Activated naive CD4-positive, alpha-beta T cell treated with anti-CD3 and anti-CD28 coated beads, Interleukin-2, amount 10 ng/mL, durations not matched to agents 7 days and 5 days (primary cell): ENCODE data around the gene GMPR.

ENCODE experiments used
- CTCF ChIA-PET: fragments of 350-600 bp; sonication (Branson Sonifier 250); formaldehyde crosslinking; loops from one replicate; lab custom pipeline; 2021; ENCODE audit warnings: antibody characterized with exemption; lab: Charles Lee
- DNase-seq: peaks from one replicate; pipeline ENCODE4 v3.0.0-alpha.2; 2020
- H3K27ac Mint-ChIP-seq: one replicate; pipeline ENCODE4 v1.8.0; 2021; ENCODE audit warnings: mild to moderate bottlenecking, moderate library complexity, mixed read lengths
- H3K27me3 Mint-ChIP-seq: one replicate; pipeline ENCODE4 v1.8.0; 2021; ENCODE audit warnings: mild to moderate bottlenecking, mixed read lengths
- H3K36me3 Mint-ChIP-seq: one replicate; pipeline ENCODE4 v1.8.0; 2021; ENCODE audit warnings: mixed read lengths
- H3K4me1 Mint-ChIP-seq: one replicate; pipeline ENCODE4 v1.8.0; 2021; ENCODE audit warnings: mixed read lengths
- H3K4me3 Mint-ChIP-seq: one replicate; pipeline ENCODE4 v1.8.0; 2021; ENCODE audit warnings: mild to moderate bottlenecking, moderate library complexity, mixed read lengths
- H3K9me3 Mint-ChIP-seq: one replicate; pipeline ENCODE4 v1.8.0; 2021; ENCODE audit warnings: mixed read lengths

Gene GMPR

GRCh38 chr6:16321826-16322225, 83.4 kb downstream of the GMPR start:
- DNase-seq = no peak
- Mint-ChIP-seq H3K4me3 (no peak overlapping the region), H3K27ac (peak overlapping the region; percentile 90), H3K36me3 (peaks cover 25% of the 10 kb centered on the region), H3K27me3 (no peaks in the 10 kb centered on the region), H3K9me3 (peaks cover 6% of the 10 kb centered on the region), H3K4me1 (peaks cover 76% of the 10 kb centered on the region)
- CTCF ChIA-PET = interaction anchor here (1.1 to 2.5 kb wide), 3 partner anchors 11 to 449 kb away, joined by 3 to 17 read pairs (median 4); no protein-coding TSS in a partner anchor

DNA sequence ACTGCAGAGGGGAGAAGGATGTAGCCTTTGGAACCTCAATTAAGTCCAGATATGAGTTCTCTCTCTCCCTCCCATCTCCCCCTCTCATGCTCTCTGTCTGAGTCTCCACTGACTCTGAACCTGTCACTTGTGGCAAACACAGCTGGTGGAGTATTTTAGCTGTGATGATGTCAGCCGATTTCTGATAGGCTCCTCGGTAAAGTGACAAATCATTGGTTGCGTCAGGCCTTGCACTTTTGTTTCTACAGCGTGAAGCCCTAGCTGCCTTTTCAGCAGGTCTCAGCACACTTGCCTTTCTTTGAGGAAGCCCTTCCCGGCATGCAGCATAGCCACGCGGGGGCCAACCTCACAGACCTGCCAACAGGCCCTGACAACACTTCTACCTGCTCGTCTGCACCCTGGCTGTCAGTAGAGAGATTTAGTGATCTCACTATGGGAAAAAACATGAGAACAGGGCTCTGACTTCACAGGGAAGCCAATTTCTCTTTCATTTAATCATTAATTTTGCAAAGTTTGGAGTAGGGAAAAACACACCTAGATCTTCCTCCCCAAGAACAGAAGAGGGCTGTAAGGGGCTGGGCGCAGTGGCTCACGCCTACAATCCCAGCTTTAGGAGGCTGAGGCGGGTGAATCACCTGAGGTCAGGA, 84.4 kb downstream of the GMPR start:
- Mint-ChIP-seq H3K4me3 (no peak overlapping the region), H3K9me3 (peaks cover 6% of the 10 kb centered on the region), H3K27ac (peak overlapping the region; percentile 90), H3K27me3 (no peaks in the 10 kb centered on the region), H3K36me3 (peaks cover 30% of the 10 kb centered on the region), H3K4me1 (peaks cover 70% of the 10 kb centered on the region)
- peak; percentile 88 for DNase-seq
- CTCF ChIA-PET = interaction anchor here (0.9 to 2.5 kb wide), 5 partner anchors 10 to 448 kb away, joined by 3 to 17 read pairs (median 4); partner anchors contain the start of gene ATXN1

- peaks cover 56% of the 10 kb centered on the region for H3K4me1 Mint-ChIP-seq
- peaks cover 33% of the 10 kb centered on the region for H3K36me3 Mint-ChIP-seq
- H3K9me3 Mint-ChIP-seq = peaks cover 6% of the 10 kb centered on the region
- H3K27me3 Mint-ChIP-seq = no peaks in the 10 kb centered on the region
- CTCF ChIA-PET = interaction anchor here (0.7 to 1.5 kb wide), 5 partner anchors 9 to 549 kb away, joined by 4 to 6 read pairs (median 5); no protein-coding TSS in a partner anchor
- H3K27ac Mint-ChIP-seq = no peak overlapping the region
- no peak for DNase-seq
- H3K4me3 Mint-ChIP-seq = no peak overlapping the region
Measured at GRCh38 chr6:16324184-16324583, 85.8 kb downstream of the GMPR start.

- Mint-ChIP-seq H3K27ac (no peak overlapping the region), H3K36me3 (peaks cover 34% of the 10 kb centered on the region), H3K4me3 (no peak overlapping the region), H3K4me1 (peaks cover 52% of the 10 kb centered on the region), H3K27me3 (no peaks in the 10 kb centered on the region), H3K9me3 (peaks cover 6% of the 10 kb centered on the region)
- no peak for DNase-seq
- CTCF ChIA-PET = interaction anchor here (0.7 to 1.5 kb wide), 4 partner anchors 8 to 449 kb away, joined by 4 to 6 read pairs (median 4); no protein-coding TSS in a partner anchor
Measured at GRCh38 chr6:16324606-16325225, 86.3 kb downstream of the GMPR start.

GRCh38 chr6:16326531-16326930, 88.1 kb downstream of the GMPR start:
- no peaks in the 10 kb centered on the region for H3K27me3 Mint-ChIP-seq
- H3K9me3 Mint-ChIP-seq = peaks cover 6% of the 10 kb centered on the region
- CTCF ChIA-PET = no interaction called here
- no peak for DNase-seq
- H3K4me1 Mint-ChIP-seq = peaks cover 34% of the 10 kb centered on the region
- H3K27ac Mint-ChIP-seq = no peak overlapping the region
- peaks cover 34% of the 10 kb centered on the region for H3K36me3 Mint-ChIP-seq
- H3K4me3 Mint-ChIP-seq = no peak overlapping the region

DNA sequence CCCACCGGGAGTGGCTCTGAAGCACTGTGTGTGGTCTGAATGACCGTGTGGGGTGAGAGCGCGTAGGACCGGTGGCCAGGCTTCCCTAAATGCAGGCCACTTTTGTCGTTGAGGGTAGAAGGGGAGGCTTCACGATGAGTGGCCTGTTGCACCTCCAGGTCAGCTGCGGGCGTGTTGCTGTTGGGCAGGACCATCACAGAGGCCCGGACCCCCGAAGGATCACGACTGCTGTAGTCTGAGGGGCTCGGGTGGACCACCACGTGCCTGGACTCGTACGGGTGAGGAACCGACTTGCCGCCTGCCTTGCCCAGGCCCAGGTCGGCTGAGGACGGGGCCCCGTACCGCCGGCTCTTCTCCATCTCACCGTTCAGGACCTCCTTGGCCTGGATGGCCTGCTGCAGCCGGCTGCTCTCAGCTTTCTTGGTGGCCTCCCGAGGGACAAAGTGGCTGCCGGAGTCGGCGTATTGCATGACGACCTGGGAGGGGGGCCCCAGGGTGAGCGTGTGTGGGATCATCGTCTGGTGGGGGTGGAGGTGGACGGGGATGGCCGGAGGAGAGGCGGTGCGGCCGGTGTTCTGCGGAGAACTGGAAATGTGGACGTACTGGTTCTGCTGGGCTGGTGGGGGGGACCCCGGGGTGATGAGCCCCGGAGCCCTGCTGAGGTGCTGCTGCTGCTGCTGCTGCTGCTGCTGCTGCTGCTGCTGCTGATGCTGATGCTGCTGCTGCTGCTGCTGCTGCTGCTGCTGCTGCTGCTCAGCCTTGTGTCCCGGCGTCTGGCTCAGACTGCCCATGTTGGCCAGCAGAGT, 88.8 kb downstream of the GMPR start:
- CTCF ChIA-PET = no interaction called here
- peaks cover 6% of the 10 kb centered on the region for H3K9me3 Mint-ChIP-seq
- peaks cover 33% of the 10 kb centered on the region for H3K36me3 Mint-ChIP-seq
- no peaks in the 10 kb centered on the region for H3K27me3 Mint-ChIP-seq
- H3K27ac Mint-ChIP-seq = no peak overlapping the region
- H3K4me1 Mint-ChIP-seq = peaks cover 28% of the 10 kb centered on the region
- no peak overlapping the region for H3K4me3 Mint-ChIP-seq
- DNase-seq = no peak

DNA sequence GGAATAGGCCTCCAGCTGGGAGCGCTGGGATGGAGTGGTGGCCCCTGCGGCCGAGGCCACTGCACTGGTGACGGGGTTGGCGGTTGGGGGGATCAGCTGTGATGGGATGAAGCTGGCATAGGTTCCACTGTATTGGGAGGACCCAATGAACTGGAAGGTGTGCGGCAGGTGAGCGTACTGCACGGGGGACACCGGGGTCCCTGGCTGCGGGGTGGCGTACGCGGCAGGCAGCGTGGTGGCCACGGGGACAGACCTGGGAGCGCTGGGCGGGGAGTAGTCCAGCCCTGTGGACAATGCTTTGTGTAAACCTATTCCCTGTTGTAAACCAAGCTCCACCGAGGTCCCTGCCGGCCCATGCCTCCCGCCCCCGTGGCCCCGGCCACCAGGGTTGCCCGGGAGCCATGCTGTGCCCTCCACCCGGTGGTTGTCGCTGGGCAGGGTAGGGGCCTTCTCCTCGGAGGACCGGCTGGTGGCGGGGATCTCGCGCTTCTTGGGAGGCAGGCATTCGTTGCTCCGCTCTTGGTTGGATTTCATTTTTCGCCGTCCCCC, 89.5 kb downstream of the GMPR start:
- H3K4me1 Mint-ChIP-seq = peaks cover 21% of the 10 kb centered on the region
- H3K4me3 Mint-ChIP-seq = no peak overlapping the region
- no peak overlapping the region for H3K27ac Mint-ChIP-seq

DNA sequence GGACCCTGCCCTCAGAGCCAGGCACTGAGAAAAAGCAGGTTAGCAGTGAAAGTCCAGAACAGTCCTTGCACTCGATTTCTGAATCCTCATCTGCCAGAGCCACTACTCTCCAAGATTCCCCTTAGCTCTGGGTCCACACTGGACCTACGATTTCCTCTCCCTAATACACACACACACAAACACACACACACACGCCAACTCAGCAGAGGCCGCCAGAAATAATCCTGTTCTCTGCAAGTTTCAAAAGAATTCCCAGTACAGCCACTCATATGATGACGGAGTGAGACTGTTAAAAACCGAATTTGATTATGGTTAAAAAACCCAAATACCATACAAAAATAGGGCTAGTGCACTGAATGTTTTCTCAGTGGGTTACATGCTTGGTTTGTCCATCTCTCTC, 90.8 kb downstream of the GMPR start:
- CTCF ChIA-PET = interaction anchor here (0.8 to 1.0 kb wide), 2 partner anchors 11 to 41 kb away, joined by 3 to 4 read pairs; no protein-coding TSS in a partner anchor
- Mint-ChIP-seq H3K4me3 (no peak overlapping the region), H3K4me1 (peaks cover 10% of the 10 kb centered on the region), H3K27me3 (no peaks in the 10 kb centered on the region), H3K27ac (no peak overlapping the region), H3K36me3 (peaks cover 25% of the 10 kb centered on the region), H3K9me3 (peaks cover 6% of the 10 kb centered on the region)
- DNase-seq = no peak

More for the DNA sequence above, 89.5 kb downstream of the GMPR start:
- Mint-ChIP-seq H3K27me3 (no peaks in the 10 kb centered on the region), H3K36me3 (peaks cover 28% of the 10 kb centered on the region), H3K9me3 (peaks cover 6% of the 10 kb centered on the region)
- no peak for DNase-seq
- CTCF ChIA-PET = no interaction called here

DNA sequence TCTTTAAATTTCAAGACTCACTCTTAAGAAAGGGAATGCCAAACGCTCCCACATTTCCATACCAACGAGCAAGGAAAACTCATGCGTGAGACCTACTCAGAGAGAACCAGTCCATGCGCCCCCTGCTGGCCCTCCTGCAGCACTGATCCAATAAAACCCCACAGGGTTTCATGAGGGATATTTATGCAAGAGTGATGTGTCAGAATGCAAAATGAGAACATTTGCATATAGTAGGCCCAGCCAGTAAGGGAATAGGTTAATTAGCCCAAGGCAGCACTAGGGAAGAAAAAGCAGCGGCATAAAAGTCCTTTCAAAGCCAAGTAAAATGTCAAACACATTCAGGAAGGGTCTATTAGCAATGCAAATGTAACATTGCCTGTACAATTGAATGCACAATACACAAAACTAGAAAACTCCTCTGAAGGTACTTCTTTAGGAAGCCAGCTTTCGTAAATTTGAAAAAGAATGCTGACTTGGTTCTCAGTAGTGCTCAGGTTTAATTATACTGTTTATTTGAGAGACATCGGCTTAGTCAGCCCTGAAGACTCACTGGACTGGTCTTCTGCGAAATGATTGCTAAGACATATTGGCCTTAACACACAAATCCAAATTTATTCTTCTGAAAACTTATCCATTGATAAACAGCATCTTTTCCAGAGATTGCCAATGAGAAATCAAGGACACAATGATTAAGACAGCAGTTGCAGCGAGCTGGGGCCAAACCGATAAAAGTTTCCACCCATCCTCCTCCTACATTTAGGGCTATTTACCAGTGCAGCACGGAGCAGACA, 93.2 kb downstream of the GMPR start:
- Mint-ChIP-seq H3K4me1 (no peaks in the 10 kb centered on the region), H3K27ac (no peak overlapping the region), H3K9me3 (no peaks in the 10 kb centered on the region), H3K27me3 (no peaks in the 10 kb centered on the region), H3K4me3 (no peak overlapping the region), H3K36me3 (peaks cover 15% of the 10 kb centered on the region)
- CTCF ChIA-PET = interaction anchor here (0.6 to 5.0 kb wide), 24 partner anchors 7 to 632 kb away, joined by 3 to 40 read pairs (median 4); partner anchors contain the start of gene ATXN1
- peak; percentile 71 for DNase-seq

DNA sequence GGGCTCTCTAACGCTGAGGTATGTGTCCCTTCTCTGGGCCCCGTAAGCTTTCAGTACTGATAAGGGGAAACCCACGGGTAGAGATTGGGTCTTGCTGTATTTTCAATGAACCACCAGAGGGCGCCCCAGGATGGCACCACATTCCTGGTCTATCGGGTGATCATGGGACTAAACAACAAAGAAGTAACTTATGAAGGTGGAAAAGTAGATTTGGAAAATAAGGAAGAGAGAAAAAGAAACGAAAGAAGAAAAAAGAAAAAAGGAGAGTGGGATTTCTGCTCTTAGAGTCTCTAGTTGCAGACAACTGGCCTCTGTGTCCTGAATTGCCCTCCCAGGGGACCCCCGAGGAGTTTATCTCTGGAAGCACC, 93.8 kb downstream of the GMPR start:
- Mint-ChIP-seq H3K4me1 (no peaks in the 10 kb centered on the region), H3K9me3 (no peaks in the 10 kb centered on the region), H3K36me3 (peaks cover 12% of the 10 kb centered on the region), H3K4me3 (no peak overlapping the region), H3K27ac (no peak overlapping the region), H3K27me3 (no peaks in the 10 kb centered on the region)
- DNase-seq = peak; percentile 83
- CTCF ChIA-PET = interaction anchor here (0.6 to 5.0 kb wide), 25 partner anchors 8 to 631 kb away, joined by 3 to 40 read pairs (median 4); partner anchors contain the start of gene ATXN1

GRCh38 chr6:16333580-16333979, 95.2 kb downstream of the GMPR start:
- CTCF ChIA-PET = interaction anchor here (0.9 to 5.0 kb wide), 14 partner anchors 9 to 631 kb away, joined by 3 to 40 read pairs (median 8); partner anchors contain the start of gene ATXN1
- peaks cover 4% of the 10 kb centered on the region for H3K36me3 Mint-ChIP-seq
- H3K4me3 Mint-ChIP-seq = no peak overlapping the region
- no peaks in the 10 kb centered on the region for H3K4me1 Mint-ChIP-seq
- DNase-seq = no peak
- no peak overlapping the region for H3K27ac Mint-ChIP-seq
- no peaks in the 10 kb centered on the region for H3K27me3 Mint-ChIP-seq
- no peaks in the 10 kb centered on the region for H3K9me3 Mint-ChIP-seq

DNA sequence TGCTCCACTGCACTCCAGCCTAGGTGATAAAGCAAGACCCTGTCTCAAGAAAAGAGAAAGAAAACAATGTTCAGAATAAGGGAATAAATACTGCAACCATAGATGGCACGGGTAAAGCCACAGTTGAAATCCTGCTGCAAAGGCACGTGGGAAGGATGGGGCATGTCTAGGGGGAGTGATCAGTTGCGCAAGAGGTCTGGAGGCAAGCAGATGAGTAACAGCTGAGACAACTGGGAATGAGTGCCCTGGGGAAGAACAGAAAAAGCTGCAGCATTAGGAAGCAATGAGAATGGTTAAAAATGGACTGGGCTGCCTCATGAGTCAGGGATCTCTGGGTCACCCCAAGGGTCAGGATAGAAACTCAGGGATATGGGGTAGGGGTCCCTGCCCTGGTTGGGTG, 96.3 kb downstream of the GMPR start:
- CTCF ChIA-PET = interaction anchor here (0.7 to 5.0 kb wide), 7 partner anchors 16 to 630 kb away, joined by 3 to 40 read pairs (median 4); partner anchors contain the start of gene ATXN1
- no peak for DNase-seq
- H3K27me3 Mint-ChIP-seq = no peaks in the 10 kb centered on the region
- peaks cover 3% of the 10 kb centered on the region for H3K36me3 Mint-ChIP-seq
- no peaks in the 10 kb centered on the region for H3K9me3 Mint-ChIP-seq
- no peak overlapping the region for H3K4me3 Mint-ChIP-seq
- no peaks in the 10 kb centered on the region for H3K4me1 Mint-ChIP-seq
- H3K27ac Mint-ChIP-seq = no peak overlapping the region

DNA sequence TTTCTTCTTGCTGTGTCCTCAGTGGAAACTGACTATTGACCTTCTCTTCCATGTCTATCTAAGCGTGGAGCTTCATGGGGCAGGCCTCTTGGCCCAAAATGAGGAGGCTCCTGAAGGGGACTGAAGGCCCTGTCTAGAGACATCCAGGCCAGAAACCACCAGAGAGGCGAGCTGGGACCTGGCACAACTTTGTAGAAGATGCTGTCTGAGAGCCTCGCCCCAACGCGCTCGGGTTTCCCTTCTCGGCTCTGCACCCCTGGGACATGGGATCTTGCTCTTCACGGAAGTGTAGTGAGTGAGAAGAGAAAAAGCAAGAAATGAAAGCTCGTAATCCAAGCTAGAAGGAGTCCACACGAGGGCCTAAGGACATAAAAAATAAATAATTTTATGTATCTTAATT, 96.8 kb downstream of the GMPR start:
- Mint-ChIP-seq H3K9me3 (no peaks in the 10 kb centered on the region), H3K36me3 (peaks cover 3% of the 10 kb centered on the region)

More for the DNA sequence above, 96.8 kb downstream of the GMPR start:
- Mint-ChIP-seq H3K27me3 (no peaks in the 10 kb centered on the region), H3K4me1 (no peaks in the 10 kb centered on the region), H3K4me3 (no peak overlapping the region), H3K27ac (no peak overlapping the region)
- CTCF ChIA-PET = interaction anchor here (0.7 to 5.0 kb wide), 3 partner anchors 187 to 434 kb away, joined by 3 to 40 read pairs (median 4); partner anchors contain the start of gene ATXN1
- no peak for DNase-seq
